K562 (cell line): ENCODE data around the gene TMCC1. TPM values are rescaled to one million over a fixed set of nuclear protein-coding genes. Genes with fewer than 3 reads are reported as not detected.

Experiments used
- CBX2 ChIP-seq: fragments of 200-600 bp; sonication (generic); IDR thresholded peaks from one replicate; pipeline ENCODE4 v1.6.1; 2012; ENCODE audit warnings: mild to moderate bottlenecking, low read length, inconsistent platforms; ENCODE audit not compliant: insufficient read depth, poor library complexity, severe bottlenecking
- HMGN3 ChIP-seq: IDR thresholded peaks from 2 replicates; pipeline ENCODE4 v1.6.1; 2011; ENCODE audit warnings: borderline replicate concordance, low read depth, mild to moderate bottlenecking, mixed read lengths, low read length; ENCODE audit not compliant: insufficient read length; ENCODE audit errors: extremely low read depth
- OTX1 ChIP-seq: fragments of 450-650 bp; formaldehyde crosslinking; IDR thresholded peaks from 2 replicates; pipeline ENCODE4 v1.4.0; 2022; ENCODE audit warnings: mild to moderate bottlenecking
- ZBTB40 ChIP-seq, 2 experiments: fragments of 450-650 bp in 1 of 2; sonication (generic) in 1 of 2; formaldehyde crosslinking in 1 of 2; IDR thresholded peaks; 2 replicates each; pipeline versions ENCODE4 v1.7.1 to v1.9.0; 2016 to 2022; ENCODE audit warnings: inconsistent platforms in 1 of 2, mild to moderate bottlenecking in 1 of 2, missing genetic modification reagents in 1 of 2
- polyA plus RNA-seq, 8 experiments: library from polyadenylated mRNA; depleted of rRNA in 4 of 8; stranded (reverse) in 5 of 8; unstranded in 3 of 8; fragments of >200 nt; fragmentation: Nextera tagmentation in 2 of 8; fragmentation: Illumina TruSeq in 1 of 8; extraction: Ambion mirVana in 2 of 8; extraction: Trizol in 1 of 8; gene quantifications; 2 replicates each; pipeline versions ENCODE4 v1.2.1 to v1.2.3, GENCODE V29; 2011 to 2014; ENCODE audit warnings: inconsistent platforms in 1 of 8, missing spikeins in 1 of 8
- total RNA-seq, 7 experiments: library from RNA; depleted of rRNA in 6 of 7; stranded (reverse); fragments of >200 nt in 6 of 7; fragmentation: Illumina TruSeq in 2 of 7; extraction: Trizol in 2 of 7; gene quantifications; 2 replicates each; pipeline versions ENCODE4 v1.2.1 to v1.2.3, GENCODE V29; 2011 to 2021; ENCODE audit warnings: low replicate concordance in 1 of 7

Gene TMCC1
- total and polyA plus RNA-seq, 9 of the 15 experiments (the other 6 are each of a cell fraction or from before 2014, with no cell fraction given), result 0.89 to 8.7 (median 4.0) TPM

GRCh38 chr3:129672412-129672811 lies 221.1 kb downstream of the TMCC1 start (continued):
- TF ChIP-seq ZBTB40 (IDR thresholded peaks at IDR 0.05) (no peak), ZBTB40 (CRISPR knock-in tag; IDR thresholded peaks at IDR 0.05) (no peak), HMGN3 (no peak), CBX2 (no peak), OTX1 (no peak)
